ENCODE data around the gene CACNA1B. TPM values are rescaled to one million over a fixed set of nuclear protein-coding genes. Genes with fewer than 3 reads are reported as not detected.

CACNA1B gene
- total and polyA plus RNA-seq, 9 donors = 0.01 to 3.8 (median 0.16) TPM; not detected in 1

DNA sequence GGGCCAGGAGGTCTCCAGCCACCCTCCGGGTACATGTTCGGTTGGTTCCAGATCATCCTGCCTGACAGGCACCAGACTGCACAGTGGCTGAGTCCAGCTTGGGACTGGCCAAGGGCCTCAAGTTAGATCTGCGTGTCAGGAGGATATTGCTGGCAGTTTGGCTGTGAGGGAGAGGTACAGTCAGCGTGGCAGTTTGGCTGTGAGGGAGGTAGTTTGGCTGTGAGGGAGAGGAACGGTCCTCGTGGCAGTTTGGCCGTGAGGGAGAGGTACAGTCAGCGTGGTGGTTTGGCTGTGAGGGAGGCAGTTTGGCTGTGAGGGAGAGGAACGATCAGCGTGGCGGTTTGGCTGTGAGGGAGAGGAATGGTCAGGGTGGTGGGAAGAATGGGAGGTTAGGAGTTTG, 39.0 kb downstream of the CACNA1B start:
- 32 to 44% (median 36%) methylated on average over 11 of the region's 11 CpGs for whole genome bisulfite sequencing, 3 donors
- no peaks in the 10 kb centered on the region for H3K9me3 ChIP-seq
- H3K27me3 ChIP-seq = no peaks in the 10 kb centered on the region

DNA sequence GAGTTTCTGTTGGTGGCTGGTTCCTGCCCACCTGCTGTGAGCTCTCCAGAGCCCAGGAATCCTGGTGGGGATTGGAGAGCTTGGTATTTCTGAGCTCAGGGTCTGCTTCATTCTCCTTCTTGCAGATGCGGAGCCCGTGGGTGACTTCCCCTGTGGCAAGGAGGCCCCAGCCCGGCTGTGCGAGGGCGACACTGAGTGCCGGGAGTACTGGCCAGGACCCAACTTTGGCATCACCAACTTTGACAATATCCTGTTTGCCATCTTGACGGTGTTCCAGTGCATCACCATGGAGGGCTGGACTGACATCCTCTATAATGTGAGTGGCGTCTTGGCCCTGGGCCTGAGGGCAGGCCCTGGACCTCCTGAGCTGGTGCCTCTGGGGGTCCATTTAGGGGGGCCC, 39.5 kb downstream of the CACNA1B start:
- intact Hi-C loops (cut with DNase I) = no loop called here
- TF ChIP-seq POLR2A (IDR thresholded peaks at IDR 0.05) (no peak), EP300 (IDR thresholded peaks at IDR 0.05) (no peak)
- TF ChIP-seq, protein P1, sequence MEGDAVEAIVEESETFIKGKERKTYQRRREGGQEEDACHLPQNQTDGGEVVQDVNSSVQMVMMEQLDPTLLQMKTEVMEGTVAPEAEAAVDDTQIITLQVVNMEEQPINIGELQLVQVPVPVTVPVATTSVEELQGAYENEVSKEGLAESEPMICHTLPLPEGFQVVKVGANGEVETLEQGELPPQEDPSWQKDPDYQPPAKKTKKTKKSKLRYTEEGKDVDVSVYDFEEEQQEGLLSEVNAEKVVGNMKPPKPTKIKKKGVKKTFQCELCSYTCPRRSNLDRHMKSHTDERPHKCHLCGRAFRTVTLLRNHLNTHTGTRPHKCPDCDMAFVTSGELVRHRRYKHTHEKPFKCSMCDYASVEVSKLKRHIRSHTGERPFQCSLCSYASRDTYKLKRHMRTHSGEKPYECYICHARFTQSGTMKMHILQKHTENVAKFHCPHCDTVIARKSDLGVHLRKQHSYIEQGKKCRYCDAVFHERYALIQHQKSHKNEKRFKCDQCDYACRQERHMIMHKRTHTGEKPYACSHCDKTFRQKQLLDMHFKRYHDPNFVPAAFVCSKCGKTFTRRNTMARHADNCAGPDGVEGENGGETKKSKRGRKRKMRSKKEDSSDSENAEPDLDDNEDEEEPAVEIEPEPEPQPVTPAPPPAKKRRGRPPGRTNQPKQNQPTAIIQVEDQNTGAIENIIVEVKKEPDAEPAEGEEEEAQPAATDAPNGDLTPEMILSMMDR (IDR thresholded peaks at IDR 0.05) = no peak
- Histone ChIP-seq H3K36me3 (no peaks in the 10 kb centered on the region), H3K4me1 (ENCODE audit: insufficient read depth) (no peaks in the 10 kb centered on the region), H3K27me3 (no peaks in the 10 kb centered on the region), H3K9me3 (no peaks in the 10 kb centered on the region), H3K4me3 (no peak overlapping the region), H3K27ac (no peak overlapping the region)
- WGBS, 3 donors = 86 to 92% (median 87%) methylated on average over 8 of the region's 8 CpGs
- no peak for DNase-seq

More for the DNA sequence above, 39.0 kb downstream of the CACNA1B start:
- H3K4me3 ChIP-seq = no peak overlapping the region
- no peaks in the 10 kb centered on the region for H3K36me3 ChIP-seq
- no peaks in the 10 kb centered on the region for H3K4me1 ChIP-seq (ENCODE audit: insufficient read depth)
- no peak for DNase-seq
- TF ChIP-seq EP300 (IDR thresholded peaks at IDR 0.05) = no peak
- no peak for TF ChIP-seq POLR2A (IDR thresholded peaks at IDR 0.05)
- TF ChIP-seq, protein P1 (IDR thresholded peaks at IDR 0.05) = no peak
- no peak overlapping the region for H3K27ac ChIP-seq
- intact Hi-C loops (cut with DNase I) = no loop called here

DNA sequence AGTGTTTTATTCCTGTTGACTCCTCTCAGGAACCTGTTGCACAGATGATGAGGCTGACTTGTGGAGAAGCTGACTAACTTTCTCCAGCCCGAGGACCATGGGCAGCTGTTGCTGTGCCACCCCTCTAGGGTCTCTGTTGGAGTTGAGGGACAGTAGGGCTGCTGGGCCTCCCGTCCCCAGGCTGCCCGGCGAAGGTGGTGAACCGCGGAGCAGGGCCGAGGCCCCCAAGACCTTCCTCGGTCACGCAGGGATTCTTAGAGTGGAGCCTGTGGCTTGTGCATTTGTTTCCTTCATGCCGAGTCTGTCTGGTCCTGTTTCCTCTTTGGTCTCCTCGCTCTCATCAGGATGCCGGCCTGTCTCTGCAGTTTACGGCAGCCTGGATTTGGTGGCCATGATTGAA, 40.2 kb downstream of the CACNA1B start:
- no peaks in the 10 kb centered on the region for H3K9me3 ChIP-seq
- H3K27me3 ChIP-seq = no peaks in the 10 kb centered on the region
- no peak overlapping the region for H3K4me3 ChIP-seq
- no peaks in the 10 kb centered on the region for H3K4me1 ChIP-seq (ENCODE audit: insufficient read depth)
- H3K27ac ChIP-seq = no peak overlapping the region
- no peaks in the 10 kb centered on the region for H3K36me3 ChIP-seq
- intact Hi-C loops (cut with DNase I) = no loop called here
- 84 to 89% (median 88%) methylated on average over 13 of the region's 13 CpGs for WGBS, 3 donors
- TF ChIP-seq, protein P1 (IDR thresholded peaks at IDR 0.05) = no peak
- TF ChIP-seq EP300 (IDR thresholded peaks at IDR 0.05) = no peak
- no peak for TF ChIP-seq POLR2A (IDR thresholded peaks at IDR 0.05)
- no peak for DNase-seq

DNA sequence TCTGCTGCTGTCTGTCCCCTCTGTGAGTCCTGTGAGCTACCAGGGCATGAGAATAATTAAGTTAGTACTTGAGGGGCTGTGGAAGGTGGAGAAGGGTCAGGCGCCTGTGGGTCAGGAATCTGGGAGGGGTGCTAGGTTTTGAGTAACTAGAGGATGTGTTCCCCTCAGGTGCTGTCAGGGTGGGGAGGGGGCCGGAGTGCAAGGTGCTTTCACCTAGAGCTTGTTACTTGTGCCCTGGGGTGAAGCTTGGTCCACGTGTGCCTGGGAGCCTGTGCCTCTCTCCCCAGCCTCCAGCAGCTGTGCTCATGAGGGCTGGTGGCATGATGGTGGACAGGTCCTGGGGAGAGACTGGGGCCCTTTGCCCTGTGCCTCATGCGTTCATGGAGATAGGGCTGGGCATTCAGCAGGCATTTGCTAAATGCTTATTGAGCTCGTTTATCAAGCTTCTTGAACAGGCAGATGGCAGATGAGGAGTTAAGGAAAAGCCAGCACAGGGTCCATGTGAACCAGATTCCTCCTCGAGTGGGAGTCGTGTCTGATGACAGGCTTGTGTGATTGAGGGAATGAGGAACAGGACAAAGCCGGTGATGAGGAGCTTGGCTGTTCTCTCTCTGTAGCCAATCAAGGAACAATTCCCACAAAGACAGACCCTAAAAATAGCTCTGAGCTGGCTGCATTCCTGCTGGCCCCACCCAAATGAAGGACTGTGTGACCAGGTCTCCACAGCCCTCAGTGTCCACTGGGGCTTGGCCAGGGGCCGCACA, 40.9 kb downstream of the CACNA1B start:
- TF ChIP-seq EP300 (IDR thresholded peaks at IDR 0.05) (no peak), POLR2A (IDR thresholded peaks at IDR 0.05) (no peak)
- TF ChIP-seq, protein P1 (IDR thresholded peaks at IDR 0.05) = no peak
- Histone ChIP-seq H3K4me1 (ENCODE audit: insufficient read depth) (no peaks in the 10 kb centered on the region), H3K9me3 (no peaks in the 10 kb centered on the region), H3K27me3 (no peaks in the 10 kb centered on the region), H3K27ac (no peak overlapping the region), H3K36me3 (no peaks in the 10 kb centered on the region), H3K4me3 (no peak overlapping the region)
- DNase-seq = no peak
- 42 to 47% (median 43%) methylated on average over 9 of the region's 9 CpGs for WGBS, 3 donors
- intact Hi-C loops (cut with DNase I) = no loop called here
